Measurements from ENCODE around the gene STYXL1. TPM values are rescaled to one million over a fixed set of nuclear protein-coding genes. Genes with fewer than 3 reads are reported as not detected.

Gene STYXL1
- total RNA-seq, 1 donor from 2014 or later, result 46.3 TPM

DNA sequence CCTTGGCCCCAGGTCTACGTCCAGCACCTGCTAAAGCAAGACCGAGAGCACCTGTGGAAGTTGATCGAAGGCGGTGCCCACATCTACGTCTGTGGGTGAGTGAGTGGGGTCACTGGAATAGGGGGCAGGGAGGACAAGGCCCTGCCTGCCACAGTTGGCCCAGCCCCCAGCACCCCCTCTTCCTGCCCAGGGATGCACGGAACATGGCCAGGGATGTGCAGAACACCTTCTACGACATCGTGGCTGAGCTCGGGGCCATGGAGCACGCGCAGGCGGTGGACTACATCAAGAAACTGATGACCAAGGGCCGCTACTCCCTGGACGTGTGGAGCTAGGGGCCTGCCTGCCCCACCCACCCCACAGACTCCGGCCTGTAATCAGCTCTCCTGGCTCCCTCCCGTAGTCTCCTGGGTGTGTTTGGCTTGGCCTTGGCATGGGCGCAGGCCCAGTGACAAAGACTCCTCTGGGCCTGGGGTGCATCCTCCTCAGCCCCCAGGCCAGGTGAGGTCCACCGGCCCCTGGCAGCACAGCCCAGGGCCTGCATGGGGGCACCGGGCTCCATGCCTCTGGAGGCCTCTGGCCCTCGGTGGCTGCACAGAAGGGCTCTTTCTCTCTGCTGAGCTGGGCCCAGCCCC, 61.5 kb downstream of the STYXL1 start:
- TF ChIP-seq, protein P1, sequence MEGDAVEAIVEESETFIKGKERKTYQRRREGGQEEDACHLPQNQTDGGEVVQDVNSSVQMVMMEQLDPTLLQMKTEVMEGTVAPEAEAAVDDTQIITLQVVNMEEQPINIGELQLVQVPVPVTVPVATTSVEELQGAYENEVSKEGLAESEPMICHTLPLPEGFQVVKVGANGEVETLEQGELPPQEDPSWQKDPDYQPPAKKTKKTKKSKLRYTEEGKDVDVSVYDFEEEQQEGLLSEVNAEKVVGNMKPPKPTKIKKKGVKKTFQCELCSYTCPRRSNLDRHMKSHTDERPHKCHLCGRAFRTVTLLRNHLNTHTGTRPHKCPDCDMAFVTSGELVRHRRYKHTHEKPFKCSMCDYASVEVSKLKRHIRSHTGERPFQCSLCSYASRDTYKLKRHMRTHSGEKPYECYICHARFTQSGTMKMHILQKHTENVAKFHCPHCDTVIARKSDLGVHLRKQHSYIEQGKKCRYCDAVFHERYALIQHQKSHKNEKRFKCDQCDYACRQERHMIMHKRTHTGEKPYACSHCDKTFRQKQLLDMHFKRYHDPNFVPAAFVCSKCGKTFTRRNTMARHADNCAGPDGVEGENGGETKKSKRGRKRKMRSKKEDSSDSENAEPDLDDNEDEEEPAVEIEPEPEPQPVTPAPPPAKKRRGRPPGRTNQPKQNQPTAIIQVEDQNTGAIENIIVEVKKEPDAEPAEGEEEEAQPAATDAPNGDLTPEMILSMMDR (IDR thresholded peaks at IDR 0.05; ENCODE audit: unreplicated experiment), result no peak
- DNase-seq (ENCODE audit: low spot score), result no peak
- H3K4me1 Mint-ChIP-seq (ENCODE audit: unreplicated experiment), result peaks cover 8% of the 10 kb centered on the region
- peaks cover 9% of the 10 kb centered on the region for H3K36me3 Mint-ChIP-seq (ENCODE audit: low read depth, unreplicated experiment)
- no peak overlapping the region for H3K27ac Mint-ChIP-seq (ENCODE audit: unreplicated experiment)
- peaks cover 6% of the 10 kb centered on the region for H3K27me3 Mint-ChIP-seq (ENCODE audit: unreplicated experiment)
- no peaks in the 10 kb centered on the region for H3K9me3 Mint-ChIP-seq (ENCODE audit: unreplicated experiment)
- peak overlapping the region; percentile 33 for H3K4me3 Mint-ChIP-seq (ENCODE audit: unreplicated experiment)

- H3K36me3 Mint-ChIP-seq (ENCODE audit: low read depth, unreplicated experiment), result peaks cover 9% of the 10 kb centered on the region
- no peak for DNase-seq (ENCODE audit: low spot score)
- H3K27ac Mint-ChIP-seq (ENCODE audit: unreplicated experiment), result no peak overlapping the region
- TF ChIP-seq, protein P1 (IDR thresholded peaks at IDR 0.05; ENCODE audit: unreplicated experiment), result no peak
- H3K4me1 Mint-ChIP-seq (ENCODE audit: unreplicated experiment), result peaks cover 8% of the 10 kb centered on the region
- no peaks in the 10 kb centered on the region for H3K9me3 Mint-ChIP-seq (ENCODE audit: unreplicated experiment)
- no peak overlapping the region for H3K4me3 Mint-ChIP-seq (ENCODE audit: unreplicated experiment)
- H3K27me3 Mint-ChIP-seq (ENCODE audit: unreplicated experiment), result peaks cover 6% of the 10 kb centered on the region
Measured at GRCh38 chr7:75985518-75986146, 62.2 kb downstream of the STYXL1 start.

- no peak for DNase-seq (ENCODE audit: low spot score)
- H3K36me3 Mint-ChIP-seq (ENCODE audit: low read depth, unreplicated experiment), result peaks cover 11% of the 10 kb centered on the region
- H3K9me3 Mint-ChIP-seq (ENCODE audit: unreplicated experiment), result no peaks in the 10 kb centered on the region
- no peak overlapping the region for H3K4me3 Mint-ChIP-seq (ENCODE audit: unreplicated experiment)
- H3K4me1 Mint-ChIP-seq (ENCODE audit: unreplicated experiment), result peaks cover 5% of the 10 kb centered on the region
- H3K27ac Mint-ChIP-seq (ENCODE audit: unreplicated experiment), result no peak overlapping the region
- TF ChIP-seq, protein P1 (IDR thresholded peaks at IDR 0.05; ENCODE audit: unreplicated experiment), result no peak
- peaks cover 6% of the 10 kb centered on the region for H3K27me3 Mint-ChIP-seq (ENCODE audit: unreplicated experiment)
Measured at GRCh38 chr7:75985009-75985517, 62.7 kb downstream of the STYXL1 start.

GRCh38 chr7:75984130-75985008, 63.4 kb downstream of the STYXL1 start:
- Mint-ChIP-seq H3K27ac (ENCODE audit: unreplicated experiment) (no peak overlapping the region), H3K9me3 (ENCODE audit: unreplicated experiment) (no peaks in the 10 kb centered on the region), H3K36me3 (ENCODE audit: low read depth, unreplicated experiment) (peaks cover 14% of the 10 kb centered on the region), H3K4me3 (ENCODE audit: unreplicated experiment) (no peak overlapping the region), H3K27me3 (ENCODE audit: unreplicated experiment) (peaks cover 9% of the 10 kb centered on the region), H3K4me1 (ENCODE audit: unreplicated experiment) (peaks cover under 1% of the 10 kb centered on the region)
- TF ChIP-seq, protein P1 (IDR thresholded peaks at IDR 0.05; ENCODE audit: unreplicated experiment), result no peak
- no peak for DNase-seq (ENCODE audit: low spot score)

Measured in endothelial cell (in vitro differentiated cells).